ENCODE measurements around the gene TMEM250. TPM values are rescaled to one million over a fixed set of nuclear protein-coding genes. Genes with fewer than 3 reads are reported as not detected.

Gene TMEM250
- total and polyA plus RNA-seq, 4 donors, result 6.7 to 19.5 (median 17.2) TPM

DNA sequence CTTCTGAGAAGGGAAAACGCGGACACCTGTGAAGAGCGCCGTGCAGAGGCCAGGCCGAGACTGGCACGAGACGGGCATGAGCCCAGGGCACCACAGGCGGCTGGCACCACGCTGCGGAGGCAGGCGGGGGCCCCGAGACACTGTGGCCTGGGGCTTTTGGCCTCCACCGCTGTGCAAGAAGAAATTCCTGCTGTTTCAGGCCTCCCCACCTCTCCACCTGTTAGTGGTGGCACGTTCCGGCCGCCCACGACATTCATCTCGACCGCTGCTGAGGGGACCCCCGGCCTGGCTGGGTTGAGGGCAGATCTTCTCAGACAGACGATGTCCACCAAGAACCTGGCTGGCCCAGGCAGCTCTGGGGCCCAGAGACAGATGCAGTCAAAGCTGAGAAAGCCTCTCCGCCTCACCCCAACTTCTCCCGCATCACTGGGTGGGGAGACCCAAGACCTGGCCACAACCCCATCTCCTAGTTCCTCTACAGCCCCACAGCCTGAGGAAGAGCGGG is 35.1 kb downstream of the TMEM250 start:
- H3K4me1 ChIP-seq (ENCODE audit: control insufficient read depth in 4 of 4, insufficient read depth in 4 of 4, low read length in 3 of 4), result peaks cover 9 to 44% (median 19%) of the 10 kb centered on the region in 4 donors
- H3K9ac ChIP-seq (ENCODE audit: low read depth in 1 of 2, low read length in 2 of 2), result no peak overlapping the region
- H3K36me3 ChIP-seq (ENCODE audit: control insufficient read depth in 4 of 4, insufficient read depth in 3 of 4, low read depth in 1 of 4, low read length in 3 of 4), result peaks cover 0 to 6% (median 1%) of the 10 kb centered on the region in 4 donors
- TF ChIP-seq EGR1 (IDR thresholded peaks at IDR 0.05; ENCODE audit: low read depth in 2 of 2), result no peak
- TF ChIP-seq HNF4G (IDR thresholded peaks at IDR 0.05), result no peak
- no peak for TF ChIP-seq RXRA (IDR thresholded peaks at IDR 0.05)
- TF ChIP-seq JUND (IDR thresholded peaks at IDR 0.05), result no peak
- no peak for TF ChIP-seq RAD21 (IDR thresholded peaks at IDR 0.05)
- TF ChIP-seq, protein P1, sequence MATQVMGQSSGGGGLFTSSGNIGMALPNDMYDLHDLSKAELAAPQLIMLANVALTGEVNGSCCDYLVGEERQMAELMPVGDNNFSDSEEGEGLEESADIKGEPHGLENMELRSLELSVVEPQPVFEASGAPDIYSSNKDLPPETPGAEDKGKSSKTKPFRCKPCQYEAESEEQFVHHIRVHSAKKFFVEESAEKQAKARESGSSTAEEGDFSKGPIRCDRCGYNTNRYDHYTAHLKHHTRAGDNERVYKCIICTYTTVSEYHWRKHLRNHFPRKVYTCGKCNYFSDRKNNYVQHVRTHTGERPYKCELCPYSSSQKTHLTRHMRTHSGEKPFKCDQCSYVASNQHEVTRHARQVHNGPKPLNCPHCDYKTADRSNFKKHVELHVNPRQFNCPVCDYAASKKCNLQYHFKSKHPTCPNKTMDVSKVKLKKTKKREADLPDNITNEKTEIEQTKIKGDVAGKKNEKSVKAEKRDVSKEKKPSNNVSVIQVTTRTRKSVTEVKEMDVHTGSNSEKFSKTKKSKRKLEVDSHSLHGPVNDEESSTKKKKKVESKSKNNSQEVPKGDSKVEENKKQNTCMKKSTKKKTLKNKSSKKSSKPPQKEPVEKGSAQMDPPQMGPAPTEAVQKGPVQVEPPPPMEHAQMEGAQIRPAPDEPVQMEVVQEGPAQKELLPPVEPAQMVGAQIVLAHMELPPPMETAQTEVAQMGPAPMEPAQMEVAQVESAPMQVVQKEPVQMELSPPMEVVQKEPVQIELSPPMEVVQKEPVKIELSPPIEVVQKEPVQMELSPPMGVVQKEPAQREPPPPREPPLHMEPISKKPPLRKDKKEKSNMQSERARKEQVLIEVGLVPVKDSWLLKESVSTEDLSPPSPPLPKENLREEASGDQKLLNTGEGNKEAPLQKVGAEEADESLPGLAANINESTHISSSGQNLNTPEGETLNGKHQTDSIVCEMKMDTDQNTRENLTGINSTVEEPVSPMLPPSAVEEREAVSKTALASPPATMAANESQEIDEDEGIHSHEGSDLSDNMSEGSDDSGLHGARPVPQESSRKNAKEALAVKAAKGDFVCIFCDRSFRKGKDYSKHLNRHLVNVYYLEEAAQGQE (IDR thresholded peaks at IDR 0.05), result no peak
- TF ChIP-seq TAF1 (conservative IDR thresholded peaks at IDR 0.05), result no peak
- TF ChIP-seq HNF4A (conservative IDR thresholded peaks at IDR 0.05), result no peak
- WGBS, result 91% methylated on average over 24 of the region's 24 CpGs
- no peak for DNase-seq (ENCODE audit: low spot score)
- H3K9me3 ChIP-seq (ENCODE audit: control insufficient read depth in 4 of 4, low read length in 3 of 4), result no peaks in the 10 kb centered on the region
- no peaks in the 10 kb centered on the region for H3K27me3 ChIP-seq (ENCODE audit: control insufficient read depth in 4 of 4, insufficient read depth in 4 of 4, low read length in 3 of 4)
- no peak overlapping the region for H3K4me3 ChIP-seq (ENCODE audit: low read depth in 1 of 3, low read length in 3 of 3)
- H3K27ac ChIP-seq (ENCODE audit: low read depth in 1 of 2, low read length in 2 of 2), result no peak overlapping the region

DNA sequence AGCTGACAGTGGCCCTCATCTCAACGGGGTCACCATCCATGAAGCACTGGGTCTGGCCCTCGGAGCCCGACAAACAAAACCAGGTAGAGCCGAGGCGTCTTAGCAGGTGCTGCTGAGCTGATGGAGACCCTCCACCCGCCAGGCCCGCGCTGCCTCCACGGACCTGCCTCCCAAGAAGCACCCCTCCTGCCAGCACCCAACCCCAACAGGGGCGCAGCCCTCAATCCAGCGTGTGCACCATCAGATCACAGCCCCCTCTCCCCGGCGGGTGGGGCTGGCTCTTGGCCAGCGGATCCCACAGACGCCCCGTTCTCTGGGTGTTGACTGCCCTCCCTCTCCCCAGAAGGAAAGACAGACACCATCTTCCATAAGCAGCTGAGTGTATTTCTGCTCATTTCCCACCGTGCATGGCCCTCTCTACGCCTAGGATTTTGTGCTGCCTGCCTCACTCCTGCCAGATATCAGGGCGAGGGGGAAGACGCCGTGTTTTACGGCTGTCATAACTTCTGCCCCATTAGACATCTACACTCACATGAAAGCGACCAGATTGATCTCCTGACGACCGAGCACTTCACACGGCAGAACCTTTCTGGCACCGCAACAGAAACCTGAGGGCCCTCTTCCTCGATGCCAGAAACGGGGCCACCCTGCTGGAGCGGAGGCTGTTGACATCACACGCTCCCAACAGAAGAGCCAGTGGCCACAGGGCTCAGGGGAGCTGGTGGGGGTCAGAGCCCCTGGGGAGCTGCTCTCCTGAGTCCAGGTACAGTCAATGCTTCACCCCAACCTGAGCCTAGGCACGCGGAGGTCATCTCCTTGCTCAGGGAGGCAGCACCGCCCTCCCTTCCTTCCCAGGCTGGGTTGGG is 35.9 kb downstream of the TMEM250 start:
- 91% methylated on average over 34 of the region's 34 CpGs for WGBS
- no peak overlapping the region for H3K27ac ChIP-seq (ENCODE audit: low read depth in 1 of 2, low read length in 2 of 2)
- TF ChIP-seq, protein P2, sequence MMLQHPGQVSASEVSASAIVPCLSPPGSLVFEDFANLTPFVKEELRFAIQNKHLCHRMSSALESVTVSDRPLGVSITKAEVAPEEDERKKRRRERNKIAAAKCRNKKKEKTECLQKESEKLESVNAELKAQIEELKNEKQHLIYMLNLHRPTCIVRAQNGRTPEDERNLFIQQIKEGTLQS (IDR thresholded peaks at IDR 0.05), result no peak
- TF ChIP-seq, protein P3, sequence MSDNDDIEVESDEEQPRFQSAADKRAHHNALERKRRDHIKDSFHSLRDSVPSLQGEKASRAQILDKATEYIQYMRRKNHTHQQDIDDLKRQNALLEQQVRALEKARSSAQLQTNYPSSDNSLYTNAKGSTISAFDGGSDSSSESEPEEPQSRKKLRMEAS (IDR thresholded peaks at IDR 0.05), result no peak
- no peak for TF ChIP-seq YY1 (IDR thresholded peaks at IDR 0.05)
- no peak for TF ChIP-seq HNF4G (IDR thresholded peaks at IDR 0.05)
- no peak for TF ChIP-seq TAF1 (conservative IDR thresholded peaks at IDR 0.05)
- no peak for TF ChIP-seq EGR1 (IDR thresholded peaks at IDR 0.05; ENCODE audit: low read depth in 2 of 2)
- no peak for TF ChIP-seq HNF4A (conservative IDR thresholded peaks at IDR 0.05)
- no peak for TF ChIP-seq SP1 (IDR thresholded peaks at IDR 0.05)
- TF ChIP-seq, protein P1 (IDR thresholded peaks at IDR 0.05), result no peak
- no peak for TF ChIP-seq NR2F2 (IDR thresholded peaks at IDR 0.05)
- no peak for TF ChIP-seq RAD21 (IDR thresholded peaks at IDR 0.05)
- TF ChIP-seq, protein P4, sequence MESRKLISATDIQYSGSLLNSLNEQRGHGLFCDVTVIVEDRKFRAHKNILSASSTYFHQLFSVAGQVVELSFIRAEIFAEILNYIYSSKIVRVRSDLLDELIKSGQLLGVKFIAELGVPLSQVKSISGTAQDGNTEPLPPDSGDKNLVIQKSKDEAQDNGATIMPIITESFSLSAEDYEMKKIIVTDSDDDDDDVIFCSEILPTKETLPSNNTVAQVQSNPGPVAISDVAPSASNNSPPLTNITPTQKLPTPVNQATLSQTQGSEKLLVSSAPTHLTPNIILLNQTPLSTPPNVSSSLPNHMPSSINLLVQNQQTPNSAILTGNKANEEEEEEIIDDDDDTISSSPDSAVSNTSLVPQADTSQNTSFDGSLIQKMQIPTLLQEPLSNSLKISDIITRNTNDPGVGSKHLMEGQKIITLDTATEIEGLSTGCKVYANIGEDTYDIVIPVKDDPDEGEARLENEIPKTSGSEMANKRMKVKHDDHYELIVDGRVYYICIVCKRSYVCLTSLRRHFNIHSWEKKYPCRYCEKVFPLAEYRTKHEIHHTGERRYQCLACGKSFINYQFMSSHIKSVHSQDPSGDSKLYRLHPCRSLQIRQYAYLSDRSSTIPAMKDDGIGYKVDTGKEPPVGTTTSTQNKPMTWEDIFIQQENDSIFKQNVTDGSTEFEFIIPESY (IDR thresholded peaks at IDR 0.05), result no peak
- TF ChIP-seq RXRA (IDR thresholded peaks at IDR 0.05), result no peak
- TF ChIP-seq GABPA (IDR thresholded peaks at IDR 0.05 in 1 of 2, conservative IDR thresholded peaks at IDR 0.05 in 1 of 2), result no peak
- no peak for TF ChIP-seq JUND (IDR thresholded peaks at IDR 0.05)
- no peak for TF ChIP-seq FOXA2 (IDR thresholded peaks at IDR 0.05)
- peaks cover 9 to 38% (median 14%) of the 10 kb centered on the region in 4 donors for H3K4me1 ChIP-seq (ENCODE audit: control insufficient read depth in 4 of 4, insufficient read depth in 4 of 4, low read length in 3 of 4)
- H3K9ac ChIP-seq (ENCODE audit: low read depth in 1 of 2, low read length in 2 of 2), result no peak overlapping the region
- H3K36me3 ChIP-seq (ENCODE audit: control insufficient read depth in 4 of 4, insufficient read depth in 3 of 4, low read depth in 1 of 4, low read length in 3 of 4), result peaks cover 0 to 7% (median 1%) of the 10 kb centered on the region in 4 donors
- no peak overlapping the region for H3K4me3 ChIP-seq (ENCODE audit: low read depth in 1 of 3, low read length in 3 of 3)
- no peak for DNase-seq (ENCODE audit: low spot score)
- no peaks in the 10 kb centered on the region for H3K9me3 ChIP-seq (ENCODE audit: control insufficient read depth in 4 of 4, low read length in 3 of 4)
- H3K27me3 ChIP-seq (ENCODE audit: control insufficient read depth in 4 of 4, insufficient read depth in 4 of 4, low read length in 3 of 4), result no peaks in the 10 kb centered on the region

Data from liver (tissue), 9 donors.